DOHH2 (cell line): Measurements from ENCODE around the gene PCDHGC4.

Experiments
- H3F3A ChIP-seq: fragments of 200-600 bp; sonication (generic), shearing (Covaris generic); 2 replicates; pipeline ENCODE4 v1.6.0; 2016; ENCODE audit warnings: antibody characterized with exemption, mild to moderate bottlenecking; ENCODE audit not compliant: control insufficient read depth, insufficient read depth
- H3K27ac ChIP-seq: fragments of 200-600 bp; sonication (generic); 2 replicates; pipeline ENCODE4 v1.5.1; 2014; ENCODE audit warnings: low read depth, mild to moderate bottlenecking, low read length, moderate library complexity
- H3K27me3 ChIP-seq: fragments of 200-600 bp; sonication (generic); 2 replicates; pipeline ENCODE4 v1.6.1; 2014; ENCODE audit warnings: mild to moderate bottlenecking, low read length, mixed read lengths; ENCODE audit not compliant: control insufficient read depth
- H3K36me3 ChIP-seq: fragments of 200-600 bp; sonication (generic); 2 replicates; pipeline ENCODE4 v1.6.1; 2014; ENCODE audit warnings: mild to moderate bottlenecking, low read length, moderate library complexity, mixed read lengths; ENCODE audit not compliant: control insufficient read depth
- H3K4me1 ChIP-seq: fragments of 200-600 bp; sonication (generic); 2 replicates; pipeline ENCODE4 v1.6.1; 2014; ENCODE audit warnings: mild to moderate bottlenecking, low read length, mixed read lengths; ENCODE audit not compliant: control insufficient read depth
- H3K4me2 ChIP-seq: fragments of 200-600 bp; sonication (generic); 2 replicates; pipeline ENCODE4 v1.6.0; 2014; ENCODE audit warnings: mild to moderate bottlenecking, low read length, moderate library complexity
- H3K4me3 ChIP-seq: fragments of 200-600 bp; sonication (generic); 2 replicates; pipeline ENCODE4 v1.5.1; 2014; ENCODE audit warnings: mild to moderate bottlenecking, low read length, mixed read lengths
- H3K79me2 ChIP-seq: fragments of 200-600 bp; sonication (generic); 2 replicates; pipeline ENCODE4 v1.6.1; 2014; ENCODE audit warnings: mild to moderate bottlenecking, low read length, mixed read lengths; ENCODE audit not compliant: control insufficient read depth
- H3K9me2 ChIP-seq: fragments of 200-600 bp; sonication (generic); replicated peaks from 2 replicates; pipeline ENCODE4 v1.6.1; 2014; ENCODE audit warnings: mild to moderate bottlenecking, low read length, mixed read lengths; ENCODE audit not compliant: control insufficient read depth
- H3K9me3 ChIP-seq: fragments of 200-600 bp; sonication (generic); 2 replicates; pipeline ENCODE4 v1.6.1; 2014; ENCODE audit warnings: antibody characterized with exemption, low read length, mixed read lengths; ENCODE audit not compliant: control insufficient read depth, insufficient read depth
- H4K20me1 ChIP-seq: fragments of 200-600 bp; sonication (generic); 2 replicates; pipeline ENCODE4 v1.6.0; 2014; ENCODE audit warnings: low read depth, mild to moderate bottlenecking, antibody characterized with exemption, low read length, moderate library complexity; ENCODE audit not compliant: control insufficient read depth, insufficient read depth
- CTCF ChIP-seq: fragments of 200-600 bp; sonication (generic); IDR thresholded peaks from one replicate; pipeline ENCODE4 v1.5.1; 2014; ENCODE audit warnings: antibody characterized with exemption, mild to moderate bottlenecking, low read depth, low read length; ENCODE audit not compliant: poor library complexity, severe bottlenecking
- EZH2phosphoT487 ChIP-seq: fragments of 200-600 bp; sonication (generic); IDR thresholded peaks from 2 replicates; pipeline ENCODE4 v1.6.1; 2017; ENCODE audit warnings: borderline replicate concordance, mild to moderate bottlenecking, antibody characterized with exemption, low read length, moderate library complexity, mixed read lengths

The PCDHGC4 gene

GRCh38 chr5:141517880-141518617 lies 33.2 kb downstream of the PCDHGC4 start:
- Histone ChIP-seq H3K4me2 (no peak overlapping the region), H3K9me2 (no peaks in the 10 kb centered on the region), H3K27ac (peak overlapping the region; percentile 6; the same call in 1 of the 2 replicates), H3K4me3 (no peak overlapping the region), H3K9me3 (no peaks in the 10 kb centered on the region), H3K27me3 (no peaks in the 10 kb centered on the region), H3K36me3 (peaks cover 88% of the 10 kb centered on the region), H3K4me1 (peaks cover 80% of the 10 kb centered on the region), H3F3A (peaks cover 26% of the 10 kb centered on the region), H4K20me1 (no peaks in the 10 kb centered on the region), H3K79me2 (peaks cover 5% of the 10 kb centered on the region)
- no peak for TF ChIP-seq EZH2phosphoT487
- TF ChIP-seq CTCF: no peak

GRCh38 chr5:141518618-141519015 lies 33.8 kb downstream of the PCDHGC4 start:
- Histone ChIP-seq H3K36me3 (peaks cover 89% of the 10 kb centered on the region), H3K4me1 (peaks cover 79% of the 10 kb centered on the region), H3K27me3 (no peaks in the 10 kb centered on the region), H3K27ac (no peak overlapping the region), H3K79me2 (peaks cover 8% of the 10 kb centered on the region), H3K9me2 (no peaks in the 10 kb centered on the region), H4K20me1 (no peaks in the 10 kb centered on the region), H3K9me3 (no peaks in the 10 kb centered on the region), H3F3A (peaks cover 22% of the 10 kb centered on the region), H3K4me2 (no peak overlapping the region), H3K4me3 (no peak overlapping the region)
- TF ChIP-seq CTCF: no peak
- no peak for TF ChIP-seq EZH2phosphoT487

- peaks cover 91% of the 10 kb centered on the region for H3K36me3 ChIP-seq
- H3K9me3 ChIP-seq: no peaks in the 10 kb centered on the region
- peak overlapping the region; percentile 12 for H3K27ac ChIP-seq
Measured at GRCh38 chr5:141519605-141520565, 35.1 kb downstream of the PCDHGC4 start.

More at GRCh38 chr5:141519605-141520565, 35.1 kb downstream of the PCDHGC4 start:
- Histone ChIP-seq H3K4me1 (peaks cover 79% of the 10 kb centered on the region), H3F3A (peaks cover 16% of the 10 kb centered on the region), H4K20me1 (no peaks in the 10 kb centered on the region), H3K4me2 (peak overlapping the region; percentile 16; the same call in 1 of the 2 replicates), H3K27me3 (no peaks in the 10 kb centered on the region), H3K9me2 (no peaks in the 10 kb centered on the region), H3K79me2 (peaks cover 17% of the 10 kb centered on the region), H3K4me3 (no peak overlapping the region)
- TF ChIP-seq CTCF (no peak), EZH2phosphoT487 (no peak)
